Endothelial cell of hepatic sinusoid (primary cell): ENCODE data around the gene KLHDC7B.

Experiments
- in situ Hi-C: cut with HindIII; loops from 2 replicates; pipeline ENCODE4 v1.10.0; 2017; ENCODE audit warnings: low sequenced_read_pairs

The KLHDC7B gene

DNA sequence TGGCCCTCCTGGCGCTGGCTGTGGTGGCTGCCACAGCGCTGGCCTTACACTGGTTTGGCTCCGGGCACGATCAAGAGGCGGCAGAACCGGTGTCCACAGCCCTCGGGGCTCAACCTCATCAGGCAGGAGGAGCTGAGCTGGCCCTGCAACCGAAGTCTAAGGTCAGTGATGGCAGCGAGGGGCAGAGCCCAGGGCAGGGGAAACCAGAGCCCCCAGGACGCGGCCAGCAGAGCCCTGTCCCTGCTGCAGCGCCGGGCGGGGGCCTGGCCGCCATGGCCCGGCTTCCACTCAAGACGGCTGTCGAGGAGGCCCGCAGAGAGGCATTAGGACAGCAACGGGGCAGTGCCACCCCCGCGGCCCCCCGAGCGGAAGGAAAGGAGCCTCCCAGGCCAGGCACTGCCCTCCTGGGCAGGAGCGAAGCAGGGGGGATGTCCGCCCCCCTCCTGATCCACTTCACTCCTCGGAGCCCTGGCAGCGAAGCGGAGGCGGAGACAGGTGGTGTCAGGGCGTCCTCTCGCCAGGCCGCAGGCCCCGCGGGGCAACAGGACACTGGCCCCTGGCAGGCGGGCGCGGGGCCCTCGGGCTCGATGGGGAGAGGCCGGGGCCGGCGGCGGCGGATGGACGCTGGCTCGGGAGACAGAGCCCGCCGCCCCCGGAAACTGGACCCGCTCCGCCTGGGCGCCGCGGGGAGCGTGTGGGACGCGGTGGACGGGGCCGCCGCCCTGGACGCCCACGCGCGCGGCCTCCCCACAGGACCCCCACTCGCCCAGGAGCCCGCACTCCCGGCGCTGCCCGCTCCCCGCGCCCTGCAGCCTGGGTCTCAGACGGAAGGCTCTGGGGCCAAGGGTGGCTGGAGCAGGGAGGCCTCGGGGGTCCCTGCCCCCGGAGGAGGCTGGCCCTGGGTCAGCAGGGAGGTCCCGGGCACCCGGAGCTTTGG, 895 bp downstream of the KLHDC7B start:
- in situ Hi-C loops: no loop called here

DNA sequence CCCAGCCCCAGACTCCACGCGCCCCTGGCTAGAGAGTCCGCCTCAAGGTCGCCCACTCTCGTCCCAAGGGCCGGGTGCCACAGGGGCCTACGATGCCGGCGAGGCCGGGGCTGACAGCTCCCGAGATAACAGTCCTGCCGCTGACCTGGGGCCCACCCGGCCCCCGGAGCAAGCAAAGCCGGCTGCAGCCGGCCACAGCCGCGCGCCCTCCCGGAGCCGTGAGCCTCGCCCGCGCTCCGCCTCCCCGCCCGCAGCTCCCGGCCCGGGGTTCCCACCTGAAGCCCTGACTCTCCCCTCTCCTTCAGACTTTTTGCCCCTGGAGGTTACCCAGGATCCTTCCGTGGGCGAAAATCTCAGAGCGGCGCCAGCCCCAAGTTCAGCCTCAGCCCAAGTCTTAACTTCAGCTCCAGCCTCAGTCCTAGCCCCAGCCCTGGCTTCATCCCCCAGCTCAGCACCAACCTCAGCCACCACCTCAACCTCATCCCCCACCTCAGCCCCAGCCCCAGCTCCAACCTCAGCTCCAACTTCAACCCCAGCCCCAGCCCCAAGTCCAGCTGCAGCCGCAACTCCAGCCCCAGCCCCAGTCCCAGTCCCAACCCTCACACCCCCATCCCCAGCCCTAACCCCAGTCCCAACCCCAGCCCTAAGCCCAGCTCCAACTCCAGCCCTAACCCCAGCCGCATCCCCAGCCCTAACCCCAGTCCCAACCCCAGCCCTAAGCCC, 1.7 kb downstream of the KLHDC7B start:
- in situ Hi-C loops: no loop called here

DNA sequence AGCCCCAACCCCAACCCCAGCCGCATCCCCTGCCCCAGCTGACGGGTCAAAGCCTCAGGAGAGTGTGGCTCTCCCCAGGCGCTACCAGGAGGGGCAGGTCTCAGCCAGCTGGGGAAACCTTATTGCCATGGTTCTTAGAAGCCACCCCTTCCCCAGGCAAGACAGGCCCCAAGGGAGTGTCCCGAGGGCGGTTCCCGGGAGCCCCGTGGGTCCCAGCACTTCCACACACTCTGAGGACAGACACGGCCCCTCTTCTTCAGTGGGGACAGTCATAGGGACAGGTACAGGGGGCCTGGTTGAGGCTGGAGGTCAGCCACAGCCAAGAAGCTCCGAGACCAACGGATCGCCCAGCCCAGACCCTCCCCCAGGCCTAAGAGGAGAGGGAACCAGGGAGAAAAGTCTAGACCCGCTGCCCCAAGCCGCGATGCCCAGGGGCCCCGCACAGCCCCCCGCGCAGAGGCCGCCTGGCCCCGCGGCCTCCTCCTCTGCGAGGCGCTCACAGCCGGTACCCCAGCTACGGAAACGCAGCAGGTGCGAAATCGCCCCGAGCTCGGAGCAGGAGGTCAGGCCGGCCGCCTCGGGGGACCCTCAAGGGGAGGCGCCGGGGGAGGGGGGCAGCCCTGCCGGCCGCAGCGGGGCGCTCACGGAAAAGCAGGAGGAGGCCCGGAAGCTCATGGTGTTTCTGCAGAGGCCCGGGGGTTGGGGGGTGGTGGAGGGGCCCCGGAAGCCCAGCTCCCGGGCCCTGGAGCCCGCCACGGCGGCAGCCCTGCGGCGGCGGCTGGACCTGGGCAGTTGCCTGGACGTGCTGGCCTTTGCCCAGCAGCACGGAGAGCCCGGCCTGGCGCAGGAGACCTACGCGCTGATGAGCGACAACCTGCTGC, 2.6 kb downstream of the KLHDC7B start:
- in situ Hi-C loops: no loop called here

GRCh38 chr22:50548921-50549790, 3.5 kb downstream of the KLHDC7B start:
- in situ Hi-C loops: no loop called here

- in situ Hi-C loops: no loop called here
Observed at GRCh38 chr22:50550395-50550794, 4.7 kb downstream of the KLHDC7B start.

GRCh38 chr22:50551160-50551752, 5.6 kb downstream of the KLHDC7B start:
- in situ Hi-C loops: no loop called here

DNA sequence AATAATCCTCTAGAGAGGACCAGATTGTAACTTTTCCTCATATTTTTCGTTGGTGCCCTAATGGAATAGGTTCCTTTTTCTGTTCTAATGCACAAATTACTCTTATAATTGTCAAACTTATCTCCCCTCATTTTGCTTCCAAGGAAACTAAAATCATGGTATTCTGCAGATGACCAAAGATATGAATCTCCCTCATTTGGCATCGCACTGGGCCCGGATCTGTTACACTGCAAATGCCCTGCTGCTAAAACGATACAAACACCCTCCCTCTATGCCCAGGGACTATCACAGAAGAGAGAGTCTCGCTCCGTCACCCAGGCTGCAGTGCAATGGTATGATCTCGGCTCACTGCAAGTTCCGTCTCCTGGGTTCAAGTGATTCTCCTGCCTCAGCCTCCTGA, 7.6 kb downstream of the KLHDC7B start:
- in situ Hi-C loops: no loop called here

- in situ Hi-C loops: no loop called here
Observed at GRCh38 chr22:50556703-50557102, 11.0 kb downstream of the KLHDC7B start.

DNA sequence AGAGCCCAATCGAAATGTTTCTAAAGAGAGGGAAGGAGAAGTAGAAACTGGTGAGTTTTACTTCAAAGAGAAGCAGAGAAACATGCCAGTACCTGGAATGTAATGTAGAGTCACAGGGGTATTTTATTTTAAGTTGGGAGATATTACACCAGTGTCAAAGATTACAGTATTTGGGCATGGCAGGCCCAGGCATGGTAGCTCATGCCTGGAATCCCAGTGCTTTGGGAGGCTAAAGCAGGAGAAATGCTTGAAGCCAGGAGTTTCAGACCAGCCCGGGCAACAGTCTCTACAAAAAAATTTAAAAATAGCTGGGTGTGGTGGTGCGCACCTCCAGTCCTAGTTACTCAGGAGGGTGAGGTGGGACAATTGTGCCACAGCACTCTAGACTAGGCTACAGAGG, 14.3 kb downstream of the KLHDC7B start:
- in situ Hi-C loops: no loop called here

GRCh38 chr22:50561401-50562358, 16.0 kb downstream of the KLHDC7B start:
- in situ Hi-C loops: no loop called here

GRCh38 chr22:50562523-50563412, 17.1 kb downstream of the KLHDC7B start, which contains the start of gene SYCE3:
Gene SYCE3 (minus strand): TSS chr22:50562919. CDS start chr22:50556405, 6,514 bp downstream.
- in situ Hi-C loops: no loop called here

DNA sequence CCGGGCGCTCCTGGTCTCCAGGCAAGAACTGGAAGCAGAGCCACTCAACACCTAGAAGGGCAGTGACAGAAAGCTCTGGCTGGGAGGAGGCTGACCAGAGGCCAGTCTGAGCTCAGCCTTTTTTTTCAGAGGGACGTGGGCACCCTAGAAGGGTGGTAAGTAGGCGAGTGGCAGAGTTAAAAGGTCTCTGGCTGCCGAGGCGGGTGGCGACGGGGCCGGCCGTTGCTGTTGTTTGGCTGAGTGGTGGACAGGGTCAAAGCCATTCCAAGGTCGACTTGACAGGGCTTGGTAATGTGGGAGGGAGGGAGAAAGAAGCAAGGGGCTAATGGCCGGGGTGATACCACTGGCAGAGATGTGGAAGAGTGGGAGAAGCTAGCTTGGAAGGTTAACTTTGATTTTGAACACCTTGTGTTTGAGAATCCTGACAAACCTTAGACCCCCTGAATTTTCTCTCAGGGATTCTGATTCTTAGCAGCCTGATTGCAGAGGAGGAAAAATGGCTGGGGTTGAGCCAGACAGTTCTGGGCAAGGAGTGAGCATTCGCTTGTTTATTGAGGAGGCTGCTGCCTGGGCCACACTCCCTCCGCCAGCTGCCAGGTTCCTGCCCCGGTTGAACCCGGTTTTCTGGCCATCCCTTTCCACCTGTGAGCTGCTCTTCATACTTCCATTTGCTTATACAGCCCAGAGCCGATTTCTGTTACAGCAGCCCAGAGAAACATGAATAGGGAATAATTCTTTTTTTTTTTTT, 17.9 kb downstream of the KLHDC7B start:
- in situ Hi-C loops: no loop called here

DNA sequence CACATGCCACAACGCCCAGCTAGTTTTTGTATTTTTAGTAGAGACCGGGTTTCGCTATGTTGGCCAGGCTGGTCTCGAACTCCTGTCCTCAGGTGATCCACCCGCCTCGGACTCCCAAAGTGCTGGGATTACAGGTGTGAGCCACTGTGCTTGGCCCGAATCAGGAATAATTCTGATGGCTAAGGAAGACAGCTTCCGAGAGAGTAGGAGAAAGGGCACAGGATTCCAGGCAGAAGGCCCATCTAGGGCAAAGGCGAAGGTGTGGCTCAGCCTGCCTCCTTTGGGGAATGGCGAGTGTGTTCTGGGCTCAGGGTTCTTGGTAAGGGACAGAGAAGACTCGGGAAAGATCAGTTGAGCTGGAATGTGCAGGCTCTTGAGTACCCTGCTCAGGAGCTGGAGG, 18.6 kb downstream of the KLHDC7B start:
- in situ Hi-C loops: no loop called here

- in situ Hi-C loops: no loop called here
Observed at GRCh38 chr22:50567721-50568252, 22.1 kb downstream of the KLHDC7B start.

DNA sequence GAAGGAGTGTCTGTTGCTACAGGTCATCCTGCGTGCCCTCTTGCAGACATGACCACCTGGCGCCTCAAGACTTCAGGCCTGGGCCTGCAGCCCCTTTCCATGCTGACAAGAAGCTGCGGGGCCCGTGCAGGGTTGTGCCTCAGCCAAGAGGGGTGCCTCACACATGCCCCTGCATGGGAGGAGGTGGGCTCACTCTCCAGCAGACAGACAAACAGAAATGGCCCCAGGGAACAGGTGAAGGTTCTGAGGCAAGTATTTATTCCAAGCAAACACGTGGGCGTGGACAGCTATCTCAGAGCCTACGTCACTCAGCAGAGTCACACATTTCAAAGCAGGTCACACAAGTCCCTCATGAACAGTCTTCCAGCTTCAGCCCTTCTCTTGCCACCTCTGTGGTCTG, 22.9 kb downstream of the KLHDC7B start:
- in situ Hi-C loops: no loop called here

GRCh38 chr22:50569041-50569459, 23.4 kb downstream of the KLHDC7B start:
- in situ Hi-C loops: no loop called here
